ENCODE measurements around the gene PTTG1. TPM values are rescaled to one million over a fixed set of nuclear protein-coding genes. Genes with fewer than 3 reads are reported as not detected.

Gene PTTG1
- total RNA-seq, 6 donors from 2014 or later: 4.3 to 34.8 (median 9.6) TPM

DNA sequence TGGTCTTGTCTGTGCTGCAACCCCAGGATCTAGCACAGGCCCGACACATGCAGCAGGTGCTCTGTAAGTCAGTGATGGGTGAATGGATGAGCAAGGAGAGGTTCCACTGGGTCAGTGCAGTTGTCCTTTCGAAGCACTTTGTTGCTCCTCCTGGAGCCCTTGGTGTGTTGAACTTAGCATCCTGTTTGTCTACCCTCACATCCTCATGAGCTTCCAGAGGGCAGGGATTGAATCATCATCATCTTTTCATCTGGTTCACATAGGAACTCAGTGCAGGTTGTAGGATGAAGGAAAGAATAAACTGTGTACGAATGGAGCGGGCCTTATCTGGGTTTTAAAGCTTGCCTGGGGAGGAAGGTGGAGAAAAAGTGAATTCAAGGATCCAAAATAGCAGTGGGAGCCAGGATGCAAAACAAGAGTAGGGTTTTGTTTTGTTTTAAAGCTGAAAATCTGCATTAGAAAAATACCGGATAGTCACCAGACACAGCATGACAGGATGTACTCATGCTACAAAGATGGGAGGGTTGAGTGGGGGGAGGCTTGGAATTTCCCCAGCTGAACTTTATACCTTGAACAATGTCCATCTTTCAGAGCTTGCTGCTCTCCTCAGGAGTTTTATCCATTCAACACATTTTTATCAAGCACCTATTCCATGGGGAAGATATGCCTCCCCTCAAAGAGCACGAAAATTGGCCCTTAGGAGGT, 55.8 kb downstream of the PTTG1 start:
- ATAC-seq (ENCODE audit: low FRiP score in 2 of 2) (no peak), DNase-seq (no peak)
- Histone ChIP-seq H3K27ac (no peak overlapping the region), H3K9me3 (no peaks in the 10 kb centered on the region), H3K27me3 (no peaks in the 10 kb centered on the region), H3K4me3 (no peak overlapping the region), H3K36me3 (no peaks in the 10 kb centered on the region), H3K4me1 (no peaks in the 10 kb centered on the region)
- 72 to 81% methylated on average over 6 of the region's 6 CpGs for WGBS, 2 donors
- TF ChIP-seq POLR2A (IDR thresholded peaks at IDR 0.05) (no peak), EP300 (IDR thresholded peaks at IDR 0.05) (no peak), POLR2AphosphoS5 (IDR thresholded peaks at IDR 0.05) (no peak)
- TF ChIP-seq, protein P1, sequence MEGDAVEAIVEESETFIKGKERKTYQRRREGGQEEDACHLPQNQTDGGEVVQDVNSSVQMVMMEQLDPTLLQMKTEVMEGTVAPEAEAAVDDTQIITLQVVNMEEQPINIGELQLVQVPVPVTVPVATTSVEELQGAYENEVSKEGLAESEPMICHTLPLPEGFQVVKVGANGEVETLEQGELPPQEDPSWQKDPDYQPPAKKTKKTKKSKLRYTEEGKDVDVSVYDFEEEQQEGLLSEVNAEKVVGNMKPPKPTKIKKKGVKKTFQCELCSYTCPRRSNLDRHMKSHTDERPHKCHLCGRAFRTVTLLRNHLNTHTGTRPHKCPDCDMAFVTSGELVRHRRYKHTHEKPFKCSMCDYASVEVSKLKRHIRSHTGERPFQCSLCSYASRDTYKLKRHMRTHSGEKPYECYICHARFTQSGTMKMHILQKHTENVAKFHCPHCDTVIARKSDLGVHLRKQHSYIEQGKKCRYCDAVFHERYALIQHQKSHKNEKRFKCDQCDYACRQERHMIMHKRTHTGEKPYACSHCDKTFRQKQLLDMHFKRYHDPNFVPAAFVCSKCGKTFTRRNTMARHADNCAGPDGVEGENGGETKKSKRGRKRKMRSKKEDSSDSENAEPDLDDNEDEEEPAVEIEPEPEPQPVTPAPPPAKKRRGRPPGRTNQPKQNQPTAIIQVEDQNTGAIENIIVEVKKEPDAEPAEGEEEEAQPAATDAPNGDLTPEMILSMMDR (IDR thresholded peaks at IDR 0.05): no peak

DNA sequence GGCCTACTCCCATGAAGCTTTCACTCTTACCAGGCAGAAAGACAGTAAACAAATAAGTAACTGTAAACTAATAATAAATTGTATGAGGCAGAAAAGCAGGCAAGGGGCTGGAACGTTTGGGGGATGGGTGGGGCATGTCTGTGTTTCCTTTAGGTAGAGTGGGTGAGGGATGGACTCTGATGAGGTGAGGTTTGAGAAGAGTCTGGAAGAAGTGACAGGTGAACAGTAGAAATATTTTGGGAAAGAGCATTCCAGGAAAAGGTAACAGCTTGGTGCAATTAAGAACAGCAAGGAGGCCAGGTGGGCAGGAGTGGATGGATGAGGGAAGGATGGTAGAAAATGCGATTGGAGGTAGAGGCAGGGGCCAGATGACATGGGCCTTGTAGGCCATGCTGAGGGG, 56.5 kb downstream of the PTTG1 start:
- ATAC-seq (ENCODE audit: low FRiP score in 2 of 2) (no peak), DNase-seq (no peak)
- H3K4me3 ChIP-seq: no peak overlapping the region
- H3K4me1 ChIP-seq: no peaks in the 10 kb centered on the region
- H3K36me3 ChIP-seq: no peaks in the 10 kb centered on the region
- no peaks in the 10 kb centered on the region for H3K9me3 ChIP-seq
- no peak overlapping the region for H3K27ac ChIP-seq
- TF ChIP-seq POLR2A (IDR thresholded peaks at IDR 0.05) (no peak), POLR2AphosphoS5 (IDR thresholded peaks at IDR 0.05) (no peak), EP300 (IDR thresholded peaks at IDR 0.05) (no peak)
- TF ChIP-seq, protein P1 (IDR thresholded peaks at IDR 0.05): no peak
- H3K27me3 ChIP-seq: no peaks in the 10 kb centered on the region
- 66 to 67% methylated on average over 2 of the region's 2 CpGs for WGBS, 2 donors

Small RNA genes lying within 50 kb of the gene (small RNA-seq; reads per million reads assigned to genes)
- 0 reads per million in 4 donors for gene MIR3142

Other genes with a start within 250 kb of the PTTG1 start
- 10 to 100 TPM in 2 of 6 donors, 1 to 10 TPM in 2, not detected in 2; 4.4 to 14.4 (median 9.1) TPM for gene FABP6, start 192.3 kb upstream of the PTTG1 start, total RNA-seq
- gene CCNJL, start 109.3 kb upstream of the PTTG1 start, total RNA-seq: 10 to 100 TPM; 15.6 to 25.2 (median 21.2) TPM
- gene C1QTNF2, start 51.2 kb upstream of the PTTG1 start, total RNA-seq: 1 to 10 TPM in 1 of 6 donors, under 1 TPM in 4, not detected in 1; 0.39 to 3.1 (median 0.61) TPM
- 1 to 10 TPM in 5 of 6 donors, under 1 TPM in 1; 0.76 to 4.2 (median 3.2) TPM for gene FAM200C, start 21.8 kb upstream of the PTTG1 start, total RNA-seq
- gene SLU7, start 2.8 kb upstream of the PTTG1 start, total RNA-seq: 100 to 1,000 TPM in 2 of 6 donors, 10 to 100 TPM in 4; 26.7 to 115 (median 60.7) TPM